ENCODE data around the gene RAD51B. TPM values are rescaled to one million over a fixed set of nuclear protein-coding genes. Genes with fewer than 3 reads are reported as not detected.

The RAD51B gene
- total and polyA plus RNA-seq, 8 donors, result 1.8 to 30.7 (median 15.3) TPM

- Histone ChIP-seq H3K27ac (peak overlapping the region in 3 of 5 donors; percentile 69 to 95 (median 87)), H3K4me3 (no peak overlapping the region), H3K36me3 (no peaks in the 10 kb centered on the region), H3K27me3 (no peaks in the 10 kb centered on the region), H3K4me1 (peaks cover 15 to 49% (median 35%) of the 10 kb centered on the region in 4 donors), H3K9me3 (no peaks in the 10 kb centered on the region)
- 96 to 100% (median 98%) methylated on average over 4 of the region's 4 CpGs for WGBS, 5 donors
- no peak for DNase-seq
- TF ChIP-seq CTCF (IDR thresholded peaks at IDR 0.05) (no peak), POLR2A (IDR thresholded peaks at IDR 0.05) (no peak), EP300 (IDR thresholded peaks at IDR 0.05) (no peak), POLR2AphosphoS5 (IDR thresholded peaks at IDR 0.05) (no peak)
- intact Hi-C loops (cut with DNase I; ENCODE audit: low total_unique reads), result no loop called here
Measured at GRCh38 chr14:68556253-68556652, 736.7 kb downstream of the RAD51B start.

- DNase-seq, result no peak
- no peaks in the 10 kb centered on the region for H3K36me3 ChIP-seq
- intact Hi-C loops (cut with DNase I; ENCODE audit: low total_unique reads), result no loop called here
- H3K9me3 ChIP-seq, result no peaks in the 10 kb centered on the region
- no peak overlapping the region for H3K4me3 ChIP-seq
- TF ChIP-seq EP300 (IDR thresholded peaks at IDR 0.05), result no peak
- no peak for TF ChIP-seq CTCF (IDR thresholded peaks at IDR 0.05)
- TF ChIP-seq POLR2A (IDR thresholded peaks at IDR 0.05), result no peak
- TF ChIP-seq POLR2AphosphoS5 (IDR thresholded peaks at IDR 0.05), result no peak
- peaks cover 23 to 50% (median 36%) of the 10 kb centered on the region in 4 donors for H3K4me1 ChIP-seq
- 69 to 87% (median 83%) methylated on average over 2 of the region's 2 CpGs for whole genome bisulfite sequencing, 5 donors
- H3K27me3 ChIP-seq, result no peaks in the 10 kb centered on the region
- no peak overlapping the region for H3K27ac ChIP-seq
Measured at GRCh38 chr14:68557648-68558047, 738.1 kb downstream of the RAD51B start.

- Histone ChIP-seq H3K4me3 (no peak overlapping the region), H3K36me3 (no peaks in the 10 kb centered on the region), H3K9me3 (no peaks in the 10 kb centered on the region), H3K27ac (no peak overlapping the region), H3K4me1 (peaks cover 26 to 50% (median 36%) of the 10 kb centered on the region in 4 donors), H3K27me3 (no peaks in the 10 kb centered on the region)
- TF ChIP-seq POLR2A (IDR thresholded peaks at IDR 0.05), result no peak
- no peak for TF ChIP-seq EP300 (IDR thresholded peaks at IDR 0.05)
- TF ChIP-seq CTCF (IDR thresholded peaks at IDR 0.05), result no peak
- TF ChIP-seq POLR2AphosphoS5 (IDR thresholded peaks at IDR 0.05), result no peak
- intact Hi-C loops (cut with DNase I; ENCODE audit: low total_unique reads), result no loop called here
- no peak for DNase-seq
- WGBS, 5 donors, result 93 to 99% (median 94%) methylated on average over 11 of the region's 11 CpGs
Measured at GRCh38 chr14:68558096-68558495, 738.5 kb downstream of the RAD51B start.

- Histone ChIP-seq H3K4me3 (no peak overlapping the region), H3K36me3 (no peaks in the 10 kb centered on the region)
- intact Hi-C loops (cut with DNase I; ENCODE audit: low total_unique reads), result no loop called here
Measured at GRCh38 chr14:68559949-68560348, 740.4 kb downstream of the RAD51B start.

More at GRCh38 chr14:68559949-68560348, 740.4 kb downstream of the RAD51B start:
- DNase-seq, result no peak
- peaks cover 25 to 52% (median 37%) of the 10 kb centered on the region in 4 donors for H3K4me1 ChIP-seq
- H3K27me3 ChIP-seq, result no peaks in the 10 kb centered on the region
- no peaks in the 10 kb centered on the region for H3K9me3 ChIP-seq
- no peak for TF ChIP-seq POLR2AphosphoS5 (IDR thresholded peaks at IDR 0.05)
- no peak for TF ChIP-seq EP300 (IDR thresholded peaks at IDR 0.05)
- no peak for TF ChIP-seq CTCF (IDR thresholded peaks at IDR 0.05)
- no peak for TF ChIP-seq POLR2A (IDR thresholded peaks at IDR 0.05)
- WGBS, 5 donors, result 89 to 94% (median 93%) methylated on average over 5 of the region's 5 CpGs
- no peak overlapping the region for H3K27ac ChIP-seq
